ENCODE results near the gene BCAS1.

Gene BCAS1

GRCh38 chr20:54044156-54044555 is 26.2 kb downstream of the BCAS1 start:
- DNase-seq, result no peak

GRCh38 chr20:54043076-54043967 is 27.1 kb downstream of the BCAS1 start:
- DNase-seq, result no peak

- no peak for DNase-seq
Measured at GRCh38 chr20:54042021-54042420, 28.4 kb downstream of the BCAS1 start.

GRCh38 chr20:54041336-54041735 is 29.1 kb downstream of the BCAS1 start:
- DNase-seq, result no peak

- no peak for DNase-seq
Measured at GRCh38 chr20:54040531-54040930, 29.9 kb downstream of the BCAS1 start.

DNA sequence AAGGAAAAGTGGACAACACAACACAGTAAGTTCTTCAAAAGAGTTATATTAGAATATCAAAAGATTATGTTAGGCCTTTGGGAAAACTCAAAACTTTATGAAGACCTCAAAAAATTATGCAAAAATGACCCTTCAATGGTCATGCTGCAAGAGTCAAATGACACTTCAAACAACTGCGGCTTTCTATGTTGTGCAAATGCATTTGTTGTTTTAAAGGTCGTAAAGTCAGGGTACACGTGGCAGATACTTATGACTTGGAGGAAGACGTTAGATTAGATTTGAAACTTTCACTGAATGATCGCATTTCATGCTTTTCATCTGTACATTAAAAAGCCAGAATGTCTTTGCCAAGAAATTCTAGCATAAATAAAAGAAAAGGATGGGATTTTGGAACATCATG is 31.4 kb downstream of the BCAS1 start:
- DNase-seq, result no peak

- DNase-seq, result no peak
Measured at GRCh38 chr20:54037525-54037924, 32.9 kb downstream of the BCAS1 start.

- no peak for DNase-seq
Measured at GRCh38 chr20:54029643-54030042, 40.8 kb downstream of the BCAS1 start.

DNA sequence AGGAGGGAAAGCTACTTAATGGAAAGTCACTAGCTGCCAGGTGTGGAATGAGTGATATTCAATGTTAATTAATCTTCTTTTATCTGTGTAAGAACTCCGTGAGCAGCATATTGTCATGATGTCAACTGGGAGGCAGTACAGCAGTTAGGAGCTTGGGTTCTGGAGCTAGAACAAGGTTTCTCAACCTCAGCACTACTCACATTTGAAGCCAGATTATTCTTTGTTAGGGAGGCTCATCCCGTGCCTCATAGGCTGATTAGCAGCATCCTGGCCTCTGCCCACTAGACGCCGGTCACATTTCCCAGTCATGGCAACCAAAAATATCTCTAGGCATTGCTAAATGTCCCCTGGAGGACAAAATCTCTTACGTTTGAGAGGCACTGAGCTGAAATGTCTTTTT is 41.2 kb downstream of the BCAS1 start:
- no peak for DNase-seq

DNA sequence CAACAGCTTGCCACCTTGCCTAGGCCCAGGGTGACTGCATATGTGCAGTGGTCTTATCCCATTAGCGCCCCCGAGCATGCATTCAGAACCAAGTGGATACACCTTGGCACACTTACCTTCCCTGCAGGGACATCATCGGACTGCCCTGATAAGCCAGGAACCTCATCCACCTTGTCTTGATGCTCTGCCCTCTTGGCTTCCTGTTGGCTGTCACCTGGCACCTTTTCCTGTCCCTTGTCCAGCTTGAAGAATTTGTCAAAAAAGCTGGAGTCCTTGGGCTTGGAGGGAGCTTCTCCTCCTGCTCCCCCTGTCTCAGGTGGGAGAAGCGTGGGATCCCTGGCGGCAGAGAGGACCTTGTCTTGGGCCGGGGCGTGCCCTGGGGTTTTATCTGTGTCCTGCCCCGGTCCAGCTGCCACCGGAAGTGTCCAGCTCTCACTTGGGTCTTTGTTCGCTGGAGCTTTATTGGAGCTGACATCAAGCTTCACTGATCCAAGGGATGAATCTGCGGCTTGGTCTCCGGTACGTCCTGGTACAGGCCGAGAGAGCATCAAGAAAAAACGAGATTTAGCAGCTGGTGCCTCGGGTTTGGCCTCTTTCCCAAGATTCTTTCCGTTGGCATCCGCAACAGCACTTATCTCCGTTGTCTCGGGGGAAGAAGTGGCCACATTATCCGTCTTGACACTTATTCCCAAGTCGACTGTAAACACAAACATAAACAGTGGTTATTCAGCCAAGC is 42.0 kb downstream of the BCAS1 start:
- DNase-seq, result no peak

DNA sequence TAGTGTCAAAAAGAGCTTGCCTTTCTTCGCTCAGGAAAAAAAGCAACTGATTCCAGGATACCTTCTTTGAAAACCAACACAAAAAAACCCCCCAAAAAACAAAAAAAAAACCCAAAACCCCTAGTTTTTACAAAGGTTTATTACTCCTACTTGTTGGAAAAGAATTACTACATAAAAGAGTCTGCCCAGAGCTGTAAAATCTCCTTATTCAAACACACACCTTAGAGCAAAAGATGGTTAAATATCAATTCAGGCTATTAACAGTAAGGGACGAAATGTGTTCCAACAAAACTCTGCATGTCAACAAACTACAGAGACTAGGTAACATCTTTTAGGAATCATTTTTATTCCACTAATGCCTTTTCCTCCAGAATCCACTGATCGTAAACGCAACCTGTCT is 42.7 kb downstream of the BCAS1 start:
- DNase-seq, result no peak

DNA sequence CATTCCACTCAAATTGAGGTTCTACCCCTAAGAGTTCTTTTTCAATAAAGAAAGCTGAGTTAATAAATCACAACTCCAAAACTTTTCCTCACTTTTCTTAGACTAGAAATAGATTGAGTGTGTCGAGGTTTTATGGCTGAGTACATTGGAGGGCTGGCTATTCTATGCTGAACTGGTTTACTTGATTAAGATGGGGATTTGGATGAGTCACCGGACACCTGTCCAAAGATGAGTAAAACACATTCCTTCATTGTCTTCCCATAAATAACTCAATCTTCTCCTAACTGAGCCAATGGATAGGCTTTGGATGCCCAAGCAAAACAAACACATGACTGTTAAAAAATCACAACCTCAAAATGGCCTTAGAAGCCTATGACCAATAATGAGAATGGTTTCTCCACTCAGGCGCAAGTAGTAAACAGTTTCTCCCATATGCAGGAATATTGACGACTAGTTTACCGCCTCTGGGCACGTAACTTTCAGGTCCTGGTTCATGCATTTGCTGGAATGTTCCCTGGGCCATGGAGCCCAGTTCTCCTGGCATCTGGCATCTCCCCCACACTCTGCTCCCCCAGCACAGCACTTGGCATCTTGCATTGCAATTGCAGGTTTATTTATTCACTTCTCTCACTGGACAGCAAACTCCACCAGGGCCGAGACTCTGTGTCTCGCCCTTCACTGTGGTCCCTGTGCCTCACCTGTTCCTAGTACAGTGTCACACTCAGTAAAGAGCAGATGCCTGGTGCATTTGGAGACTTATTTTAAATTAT is 43.9 kb downstream of the BCAS1 start:
- DNase-seq, result no peak

DNA sequence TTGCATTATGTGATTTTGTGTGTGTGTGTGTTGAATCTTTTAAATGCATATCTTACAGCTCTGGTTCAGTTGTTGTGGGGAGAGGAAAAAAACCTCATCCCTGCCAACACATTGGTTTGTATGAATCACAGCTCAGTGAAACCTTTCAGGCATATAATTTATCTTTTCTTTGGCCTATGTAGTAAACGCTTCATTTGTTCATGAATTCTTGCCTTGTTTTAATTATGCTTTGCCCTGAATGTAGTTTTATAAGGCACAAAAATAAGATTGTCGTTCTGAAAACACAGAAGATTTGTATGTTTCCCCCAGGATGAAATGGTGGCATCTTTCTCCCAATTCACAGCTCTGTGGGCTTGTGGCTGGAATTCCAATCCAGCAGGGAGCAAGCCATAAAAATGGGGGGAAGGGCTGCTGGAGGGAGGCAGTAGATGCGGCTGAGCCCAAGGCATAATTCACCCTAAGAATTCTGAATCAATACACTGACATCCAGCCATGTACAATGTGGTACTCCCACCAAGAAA is 45.1 kb downstream of the BCAS1 start:
- no peak for DNase-seq

DNA sequence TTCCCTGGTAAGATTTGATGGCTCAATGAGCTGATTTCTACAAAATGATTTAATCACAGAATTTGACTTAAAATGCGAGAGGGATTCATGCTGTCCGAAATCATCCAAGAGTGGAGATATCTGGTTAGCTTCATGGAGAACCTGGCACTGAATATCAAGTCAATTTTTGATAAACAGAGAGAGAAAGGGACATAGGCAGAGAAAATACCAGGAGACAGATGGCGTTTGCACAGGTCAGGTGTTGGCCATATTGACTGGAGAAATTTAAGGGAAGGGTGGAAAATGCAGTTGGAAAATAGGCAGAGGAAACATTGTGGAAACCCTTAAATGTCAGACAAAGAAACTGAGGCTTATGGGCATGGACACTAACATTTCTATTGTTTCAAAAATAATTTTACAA is 47.0 kb downstream of the BCAS1 start:
- DNase-seq, result no peak

GRCh38 chr20:54021446-54022235 is 48.8 kb downstream of the BCAS1 start:
- no peak for DNase-seq

GRCh38 chr20:54020868-54021267 is 49.5 kb downstream of the BCAS1 start:
- no peak for DNase-seq

GRCh38 chr20:54020348-54020747 is 50.0 kb downstream of the BCAS1 start:
- no peak for DNase-seq

- DNase-seq, result no peak
Measured at GRCh38 chr20:54019585-54019984, 50.8 kb downstream of the BCAS1 start.

DNA sequence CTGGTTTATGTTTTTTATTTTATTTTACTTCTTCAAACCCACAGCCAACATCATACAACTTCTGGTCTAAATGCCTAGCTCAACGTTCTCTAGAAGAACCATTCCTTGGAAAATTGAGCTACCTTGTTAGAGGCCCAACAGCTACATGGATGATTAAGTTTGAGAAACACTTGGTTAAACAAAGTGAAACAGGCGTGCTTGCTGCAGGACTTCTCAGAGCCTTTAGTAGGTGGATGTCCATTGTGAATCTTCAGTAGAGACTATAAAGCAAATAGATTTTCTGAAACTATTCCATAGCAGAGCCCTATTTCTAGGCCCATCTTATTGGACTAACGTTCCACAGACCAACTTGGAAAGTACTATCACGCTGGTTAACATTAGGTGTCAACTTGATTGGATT is 51.3 kb downstream of the BCAS1 start:
- DNase-seq, result no peak

- no peak for DNase-seq
Measured at GRCh38 chr20:54017846-54018245, 52.5 kb downstream of the BCAS1 start.

- DNase-seq, result no peak
Measured at GRCh38 chr20:54015496-54015895, 54.9 kb downstream of the BCAS1 start.

DNA sequence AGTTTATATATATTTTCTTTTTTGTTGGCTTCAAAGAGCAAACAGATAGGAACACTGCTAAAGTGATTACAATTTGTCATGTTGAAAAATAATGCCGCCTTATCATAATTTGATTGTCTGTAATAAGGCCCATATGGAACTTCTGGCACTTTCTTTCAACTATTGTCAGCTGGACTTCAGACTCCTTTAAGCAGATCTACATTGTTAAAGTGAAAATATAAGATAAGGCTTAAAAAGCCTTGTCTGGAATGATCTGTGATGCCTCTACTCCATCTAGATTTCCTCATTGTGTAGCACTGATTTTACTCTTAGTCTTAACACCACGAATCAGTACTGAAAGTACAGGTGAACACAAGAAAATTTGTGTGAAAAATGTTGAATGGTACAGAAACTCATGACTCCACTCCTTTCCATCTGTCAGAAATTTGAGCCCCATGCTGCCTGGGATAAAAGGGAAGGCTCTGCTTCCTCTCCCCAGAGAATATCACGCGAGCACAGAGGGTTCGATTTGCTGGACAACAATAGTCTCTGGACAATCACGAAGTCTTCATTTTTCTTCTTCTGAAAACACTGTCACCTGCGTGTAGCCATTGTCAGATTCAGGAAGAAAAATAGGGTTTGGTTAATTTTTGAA is 56.0 kb downstream of the BCAS1 start:
- DNase-seq, result no peak

All from stimulated activated CD4-positive, alpha-beta T cell treated with anti-CD3 and anti-CD28 coated beads, Interleukin-4, amount 100 ng/mL, for 4 hours (primary cell).